Measurements from ENCODE around the gene DHRS11. TPM values are rescaled to one million over a fixed set of nuclear protein-coding genes. Genes with fewer than 3 reads are reported as not detected.
A peak's percentile ranks its signal among the peaks of the same experiment; 100 is the strongest.

Gene DHRS11
- total and polyA plus RNA-seq, 8 donors = 6.5 to 15.4 (median 8.3) TPM

- no peaks in the 10 kb centered on the region for H3K27me3 ChIP-seq
- ATAC-seq = peak; percentile 25 to 41 (median 36)
- no peak for TF ChIP-seq CTCF (IDR thresholded peaks at IDR 0.05)
- no peaks in the 10 kb centered on the region for H3K9me3 ChIP-seq
- peak in 5 of 6 donors; percentile 23 to 77 (median 57) for DNase-seq
- WGBS, 2 donors = 2 to 3% methylated on average over 12 to 20 of the region's 20 CpGs
- intact Hi-C loops (cut with DNase I) = no loop called here
- peak overlapping the region; percentile 72 to 98 (median 86) for H3K4me3 ChIP-seq
- no peak overlapping the region for H3K27ac ChIP-seq
- FAIRE-seq = no peak
- H3K36me3 ChIP-seq = peaks cover 0 to 11% (median 4%) of the 10 kb centered on the region in 3 donors
- H3K4me1 ChIP-seq = peaks cover 0 to 11% (median 0%) of the 10 kb centered on the region in 3 donors
Observed at GRCh38 chr17:36592316-36592715, 637 bp downstream of the DHRS11 start.

GRCh38 chr17:36592716-36593321, 1.1 kb downstream of the DHRS11 start:
- DNase-seq (no peak), FAIRE-seq (no peak), ATAC-seq (peak in 1 of 4 donors; percentile 1)
- Histone ChIP-seq H3K36me3 (peaks cover 0 to 6% (median 0%) of the 10 kb centered on the region in 3 donors), H3K9me3 (no peaks in the 10 kb centered on the region), H3K4me3 (peak overlapping the region; percentile 72 to 98 (median 86)), H3K27me3 (no peaks in the 10 kb centered on the region), H3K27ac (no peak overlapping the region), H3K4me1 (peaks cover 0 to 11% (median 0%) of the 10 kb centered on the region in 3 donors)
- intact Hi-C loops (cut with DNase I) = no loop called here
- WGBS, 2 donors = 16 to 31% methylated on average over 4 of the region's 4 CpGs
- no peak for TF ChIP-seq CTCF (IDR thresholded peaks at IDR 0.05)

GRCh38 chr17:36593656-36594316, 2.1 kb downstream of the DHRS11 start:
- H3K27ac ChIP-seq = no peak overlapping the region
- no peak for ATAC-seq
- WGBS, 2 donors = 74 to 75% methylated on average over 8 of the region's 8 CpGs

GRCh38 chr17:36594626-36595401, 3.1 kb downstream of the DHRS11 start:
- no peak overlapping the region for H3K27ac ChIP-seq
- H3K4me1 ChIP-seq = peaks cover 0 to 11% (median 0%) of the 10 kb centered on the region in 3 donors
- DNase-seq = no peak
- no peaks in the 10 kb centered on the region for H3K36me3 ChIP-seq
- no peak for FAIRE-seq
- no peaks in the 10 kb centered on the region for H3K27me3 ChIP-seq
- WGBS, 2 donors = 82 to 83% methylated on average over 13 of the region's 13 CpGs
- no peaks in the 10 kb centered on the region for H3K9me3 ChIP-seq
- no peak for ATAC-seq
- H3K4me3 ChIP-seq = no peak overlapping the region
- no peak for TF ChIP-seq CTCF (IDR thresholded peaks at IDR 0.05)
- intact Hi-C loops (cut with DNase I) = no loop called here

More at GRCh38 chr17:36593656-36594316, 2.1 kb downstream of the DHRS11 start:
- no peaks in the 10 kb centered on the region for H3K36me3 ChIP-seq
- H3K4me3 ChIP-seq = no peak overlapping the region
- no peaks in the 10 kb centered on the region for H3K27me3 ChIP-seq
- intact Hi-C loops (cut with DNase I) = no loop called here
- H3K4me1 ChIP-seq = peaks cover 0 to 11% (median 0%) of the 10 kb centered on the region in 3 donors
- TF ChIP-seq CTCF (IDR thresholded peaks at IDR 0.05) = no peak
- DNase-seq = no peak
- no peak for FAIRE-seq
- no peaks in the 10 kb centered on the region for H3K9me3 ChIP-seq
